GM19463 (cell line): ENCODE measurements around the gene NDST4.
"Not testable (repeated sequence)": the region's sequence is repeated elsewhere in the genome, so short reads cannot be mapped to it uniquely, and the experiment has no call there.

ENCODE experiments used
- ATAC-seq: cut with Tn5 transposase; IDR thresholded peaks from one replicate; pipeline ENCODE4 v1.9.1; 2021; ENCODE audit warnings: mild to moderate bottlenecking, moderate library complexity; ENCODE audit not compliant: unreplicated experiment

Gene NDST4

DNA sequence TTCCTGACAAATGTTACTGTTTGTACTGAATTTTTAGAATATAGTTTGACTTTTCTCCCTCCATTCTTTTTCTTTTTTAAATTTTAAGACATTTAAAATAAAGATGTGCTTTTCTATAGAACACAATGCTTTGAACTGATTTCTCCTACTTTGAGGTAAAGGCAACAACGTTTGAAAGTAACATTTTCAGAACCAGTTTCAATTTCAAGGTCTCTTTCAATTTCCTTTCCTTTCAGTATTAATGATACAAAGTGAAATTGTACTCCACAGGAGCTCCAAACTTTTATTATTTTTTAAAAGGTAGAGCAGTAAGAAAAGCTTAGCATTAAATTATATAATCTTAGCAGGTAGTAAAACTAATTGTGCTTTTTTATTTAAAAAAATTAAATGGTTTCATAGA, 54.9 kb downstream of the NDST4 start:
- no peak for ATAC-seq

DNA sequence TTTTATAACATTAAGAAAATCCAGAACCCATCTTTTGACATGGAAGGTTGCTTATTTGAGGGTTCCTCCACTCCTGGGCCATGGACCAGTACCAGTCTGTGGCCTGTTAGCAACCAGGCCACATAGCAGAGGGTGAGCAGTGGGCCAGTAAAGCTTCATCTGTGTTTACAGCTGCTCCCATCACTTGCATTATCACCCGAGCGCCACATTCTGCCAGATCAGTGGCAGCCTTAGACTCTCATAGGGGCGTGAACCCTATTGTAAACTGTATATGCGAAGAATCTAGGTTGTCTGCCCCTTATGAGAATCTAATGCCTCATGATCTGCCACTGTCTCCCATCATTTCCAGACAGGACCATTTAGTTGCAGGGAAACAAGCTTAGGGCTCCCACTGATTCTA, 58.6 kb downstream of the NDST4 start:
- ATAC-seq, result no peak

- ATAC-seq, result no peak
Measured at GRCh38 chr4:115053313-115053712, 60.1 kb downstream of the NDST4 start.

- no peak for ATAC-seq
Measured at GRCh38 chr4:115042496-115042895, 70.9 kb downstream of the NDST4 start.

- no peak for ATAC-seq
Measured at GRCh38 chr4:115030281-115030680, 83.1 kb downstream of the NDST4 start.

DNA sequence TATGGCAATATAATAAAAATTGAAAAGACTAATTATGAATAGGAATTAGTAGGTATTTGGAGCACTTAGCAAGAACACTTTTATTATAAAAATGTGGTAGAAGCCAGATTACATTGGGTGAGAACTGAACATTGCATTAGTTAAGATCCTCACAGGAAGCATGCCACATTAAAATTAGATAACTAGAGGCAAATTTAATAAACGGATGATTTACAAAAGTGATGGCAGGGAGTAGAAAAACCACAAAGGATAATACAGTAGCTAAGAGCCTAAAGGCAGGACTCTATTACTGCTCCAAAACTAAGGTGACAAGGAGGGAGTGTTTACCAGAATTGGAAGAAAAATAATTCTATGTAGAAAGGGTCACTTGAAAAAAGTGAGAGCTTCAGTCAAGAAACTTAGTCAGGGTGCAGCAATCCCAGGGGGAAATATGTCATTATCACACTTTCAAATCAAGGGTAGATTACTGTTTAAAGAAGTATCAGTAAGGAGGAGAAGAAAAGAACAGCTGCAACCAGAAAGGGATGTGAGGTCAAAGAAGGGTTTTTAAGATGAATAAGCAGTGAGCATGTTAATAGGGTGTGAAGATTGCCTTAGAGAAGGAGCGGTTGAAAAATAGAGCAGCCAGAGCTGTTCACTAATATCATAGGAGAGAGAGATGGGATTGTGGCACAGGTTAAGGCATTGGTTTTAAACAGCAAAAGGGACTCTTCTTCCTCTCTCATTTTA, 84.6 kb downstream of the NDST4 start:
- ATAC-seq, result no peak

DNA sequence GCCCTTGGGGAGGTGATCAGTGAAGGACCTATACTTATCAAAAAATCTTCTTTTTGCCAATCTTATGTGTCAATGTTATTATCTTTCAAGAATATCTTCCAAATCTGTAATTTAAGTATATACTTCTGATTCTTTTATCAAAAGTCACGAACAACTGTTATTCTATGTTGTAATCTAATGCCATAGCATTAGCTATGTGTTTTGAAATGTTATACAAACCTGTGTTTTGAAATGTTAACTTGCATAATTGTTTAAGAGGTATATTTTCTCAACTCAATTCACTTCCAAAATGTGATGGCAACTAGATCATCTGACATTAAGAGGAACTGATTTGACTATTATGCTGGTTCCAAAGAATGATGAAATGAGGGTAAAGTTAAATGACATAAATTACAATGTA, 113.5 kb downstream of the NDST4 start:
- ATAC-seq, result no peak

DNA sequence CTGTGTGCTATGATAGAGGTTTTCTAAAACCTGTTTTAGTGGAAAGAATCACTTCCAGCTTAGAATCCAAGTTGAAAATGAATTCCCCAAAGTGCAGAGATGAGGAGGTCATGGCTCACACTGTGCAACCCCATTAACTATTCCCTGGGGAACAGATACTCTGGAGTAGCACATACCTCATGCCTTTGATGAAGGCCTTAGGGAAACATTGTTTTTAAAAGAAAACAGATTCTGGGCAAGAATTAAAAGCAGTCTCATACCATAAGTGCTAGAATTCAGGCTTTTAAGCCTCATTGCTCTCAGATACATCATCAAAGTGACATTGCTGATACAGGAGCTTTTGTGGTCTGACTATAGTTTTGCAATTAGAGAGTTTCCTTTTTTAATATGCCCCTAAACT, 115.1 kb downstream of the NDST4 start:
- ATAC-seq, result no peak

GRCh38 chr4:114997576-114998247, 115.7 kb downstream of the NDST4 start:
- ATAC-seq, result no peak

DNA sequence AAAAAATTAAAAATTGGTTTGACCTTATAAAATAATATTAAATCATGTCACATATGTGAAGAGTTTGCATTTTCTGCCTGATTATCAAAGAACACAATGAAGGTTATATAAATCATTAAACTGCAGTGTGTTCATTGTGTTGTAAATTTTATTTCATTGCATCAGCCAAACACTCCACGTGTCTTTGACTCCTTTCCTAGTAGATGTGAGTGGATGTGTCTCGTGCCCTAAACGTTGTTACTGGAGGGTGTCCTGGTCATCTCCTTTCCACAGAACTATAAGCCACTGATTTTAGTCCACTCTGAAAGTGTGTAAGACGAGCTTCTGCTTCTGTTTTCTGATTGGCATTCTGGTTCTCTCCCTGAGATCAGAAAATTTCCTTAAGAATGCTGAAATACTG, 127.3 kb downstream of the NDST4 start:
- ATAC-seq, result no peak

DNA sequence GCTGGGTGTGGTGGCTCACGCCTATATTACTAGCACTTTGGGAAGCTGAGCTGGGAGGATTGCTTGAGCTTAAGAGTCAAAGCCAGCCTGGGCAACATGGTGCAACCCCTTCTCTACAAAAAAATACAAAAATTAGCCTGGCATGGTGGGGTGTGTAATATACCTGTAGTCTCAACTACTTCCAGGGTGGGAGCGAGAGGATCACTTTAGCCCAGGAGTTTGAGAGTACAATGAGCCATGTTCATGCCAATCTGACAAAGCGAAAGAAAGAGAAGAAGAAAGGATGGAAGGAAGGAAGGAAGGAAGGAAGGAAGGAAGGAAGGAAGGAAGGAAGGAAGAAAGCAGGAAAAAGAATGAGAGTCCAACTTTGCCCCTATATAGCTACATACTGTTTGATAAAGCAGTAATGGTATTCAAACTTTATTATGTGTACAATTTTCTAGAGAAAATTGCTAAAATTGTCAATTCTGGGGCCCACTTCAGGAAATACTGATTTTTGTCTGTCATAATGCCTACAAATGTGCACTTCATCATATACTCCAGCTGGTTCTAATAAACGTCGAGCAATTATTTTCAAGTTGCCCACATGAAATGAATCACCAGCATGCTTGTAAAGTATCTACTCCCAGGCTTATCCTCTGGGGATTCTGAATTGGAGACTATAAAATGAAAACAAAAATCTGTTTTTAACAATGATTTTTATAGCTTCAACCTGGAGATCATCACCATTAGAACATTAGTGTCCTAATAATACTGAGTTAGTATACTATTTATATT, 132.3 kb downstream of the NDST4 start:
- no peak for ATAC-seq

DNA sequence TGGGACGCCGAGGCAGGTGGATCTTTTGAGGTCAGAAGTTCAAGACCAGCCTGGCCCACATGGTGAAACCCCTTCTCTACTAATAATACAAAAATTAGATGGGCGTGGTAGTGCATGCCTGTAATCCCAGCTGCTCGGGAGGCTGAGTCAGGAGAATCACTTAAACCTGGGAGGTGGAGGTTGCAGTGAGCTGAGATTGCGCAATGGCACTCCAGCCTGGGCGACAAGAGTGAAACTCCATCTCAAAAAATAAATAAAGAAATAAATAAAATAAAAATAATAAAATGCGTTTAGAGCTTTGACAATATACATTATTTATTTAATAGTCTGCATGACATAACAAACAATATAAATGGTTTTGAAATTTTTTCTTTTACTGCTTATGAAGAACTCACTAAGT, 133.0 kb downstream of the NDST4 start:
- ATAC-seq, result not testable (repeated sequence)

DNA sequence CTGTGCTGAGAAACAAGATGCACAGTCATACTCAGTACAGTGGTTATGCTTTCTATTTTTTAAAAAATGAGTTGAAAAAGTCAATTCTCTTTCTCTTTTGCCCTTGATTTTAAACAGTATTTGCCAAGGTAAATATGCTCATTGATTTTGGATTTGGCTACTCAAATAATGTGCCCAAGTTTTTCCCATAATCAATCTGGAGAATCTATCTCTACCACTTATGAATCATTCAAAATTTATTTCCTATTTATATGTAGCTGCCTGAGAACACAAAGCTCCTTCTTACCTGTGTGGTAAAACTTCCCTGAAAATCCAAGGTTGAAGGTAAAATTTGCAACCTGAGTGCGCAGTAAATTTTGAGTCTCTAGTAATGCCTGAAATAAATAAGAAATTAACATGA, 136.5 kb downstream of the NDST4 start:
- ATAC-seq, result no peak

GRCh38 chr4:114964026-114964425, 149.4 kb downstream of the NDST4 start:
- no peak for ATAC-seq

- no peak for ATAC-seq
Measured at GRCh38 chr4:114945616-114946015, 167.8 kb downstream of the NDST4 start.

GRCh38 chr4:114941503-114941902, 171.9 kb downstream of the NDST4 start:
- no peak for ATAC-seq

GRCh38 chr4:114927881-114928280, 185.5 kb downstream of the NDST4 start:
- no peak for ATAC-seq

GRCh38 chr4:114926583-114926982, 186.8 kb downstream of the NDST4 start:
- no peak for ATAC-seq

DNA sequence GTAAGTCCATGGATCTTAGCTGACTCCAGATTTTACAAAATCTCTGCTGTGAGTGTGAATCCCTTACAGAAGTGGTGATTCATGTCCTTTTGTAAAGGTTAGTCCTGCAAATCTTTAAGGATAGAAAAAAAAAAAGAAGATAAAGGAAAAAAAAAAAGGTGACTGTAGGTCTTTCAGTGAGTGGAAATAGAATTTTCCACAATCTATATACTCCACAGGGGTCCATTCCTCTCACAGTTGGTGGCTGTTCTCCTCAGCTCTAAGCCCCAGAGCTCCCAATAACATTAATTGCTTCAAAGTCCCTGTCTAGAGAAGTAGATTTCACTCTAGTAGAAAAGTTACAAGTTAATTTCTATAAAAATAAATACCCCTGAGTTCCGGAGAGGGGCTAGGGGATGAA, 189.1 kb downstream of the NDST4 start:
- no peak for ATAC-seq

- no peak for ATAC-seq
Measured at GRCh38 chr4:114922592-114922933, 190.9 kb downstream of the NDST4 start.

GRCh38 chr4:114921790-114922591, 191.4 kb downstream of the NDST4 start:
- no peak for ATAC-seq
